GM13976 (cell line): ENCODE measurements around the gene PANX3.

Experiments used
- DNase-seq: peaks from one replicate; pipeline ENCODE4 v3.0.0; 2012; ENCODE audit warnings: low spot score
- CTCF ChIP-seq: IDR thresholded peaks from 2 replicates; pipeline ENCODE4 v1.5.1; 2012; ENCODE audit warnings: borderline replicate concordance, mild to moderate bottlenecking; ENCODE audit not compliant: insufficient read depth; ENCODE audit errors: extremely low read depth, missing control alignments, control extremely low read depth
- in situ Hi-C: fragments of 300-500 bp; cut with MboI; formaldehyde crosslinking; loops from one replicate; pipeline ENCODE4 v1.12.0; 2022; ENCODE audit warnings: low sequenced_read_pairs, mixed read lengths, inconsistent platforms; ENCODE audit not compliant: unreplicated experiment

Gene PANX3

GRCh38 chr11:124582565-124582964, 28.7 kb upstream of the PANX3 start:
- no peak for TF ChIP-seq CTCF
- no peak for DNase-seq
- in situ Hi-C loops, result loop anchor here (25.0 kb wide), 2 partner anchors 170 to 520 kb away; partner anchors contain the start of gene OR8B4

GRCh38 chr11:124583781-124584180, 27.4 kb upstream of the PANX3 start:
- no peak for TF ChIP-seq CTCF
- in situ Hi-C loops, result loop anchor here (25.0 kb wide), 2 partner anchors 171 to 521 kb away; partner anchors contain the start of gene OR8B4
- DNase-seq, result no peak

DNA sequence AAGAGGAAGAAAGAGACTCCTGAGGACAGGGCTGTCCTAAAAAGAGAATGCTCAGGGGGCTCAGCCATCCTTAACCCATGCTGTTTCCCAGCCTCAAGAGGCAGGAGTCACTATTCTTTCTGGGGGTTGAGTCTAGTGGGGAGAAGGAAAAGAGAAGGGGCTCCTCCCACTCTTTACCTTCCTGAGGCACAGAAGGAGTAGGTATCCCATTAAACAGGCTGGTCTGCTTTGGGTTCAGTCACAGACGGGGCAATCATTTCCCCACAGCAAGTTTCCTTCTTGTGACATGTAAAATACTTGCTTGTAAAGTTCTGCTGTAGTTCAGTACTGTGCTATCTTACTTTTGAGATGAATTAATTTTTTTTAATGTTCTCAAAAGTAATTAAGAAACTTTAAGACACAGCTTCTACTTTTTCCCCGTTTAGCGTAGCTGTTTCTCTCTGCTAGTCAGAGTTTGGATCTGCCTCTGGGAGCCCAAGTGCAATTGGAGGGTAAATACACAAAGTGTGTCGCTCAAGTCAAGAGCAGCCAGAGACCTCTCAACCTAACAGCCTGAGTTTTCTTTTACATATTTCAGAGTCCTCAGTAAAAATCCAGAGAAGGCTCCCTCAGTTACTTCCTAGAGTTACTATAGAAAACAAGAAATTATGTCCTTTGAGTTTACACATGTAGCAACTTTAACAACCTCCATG, 26.4 kb upstream of the PANX3 start:
- no peak for TF ChIP-seq CTCF
- in situ Hi-C loops, result loop anchor here (25.0 kb wide), 2 partner anchors 173 to 523 kb away; partner anchors contain the start of gene OR8B4
- DNase-seq, result no peak

GRCh38 chr11:124586238-124586860, 24.9 kb upstream of the PANX3 start:
- in situ Hi-C loops, result loop anchor here (25.0 kb wide), 2 partner anchors 174 to 524 kb away; partner anchors contain the start of gene OR8B4
- peak; percentile 38 for DNase-seq

DNA sequence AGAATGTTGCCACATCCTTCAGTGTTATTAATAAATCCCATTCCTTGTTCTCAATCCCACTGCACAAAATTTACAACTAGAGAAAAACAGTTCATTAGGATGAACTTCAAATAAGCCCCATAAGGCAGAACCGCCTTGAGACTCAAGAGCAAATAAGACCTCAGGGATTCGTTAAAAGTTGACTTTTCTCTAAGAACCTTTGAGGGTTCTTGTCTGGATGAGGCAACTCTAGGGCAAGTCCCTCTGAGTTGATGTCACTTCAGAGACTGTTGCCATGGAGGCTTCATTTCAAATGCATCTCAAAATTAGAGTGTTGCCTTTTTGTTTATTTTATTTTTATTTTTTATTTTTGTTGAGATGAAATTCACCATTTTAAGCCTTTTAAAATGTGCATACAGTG, 19.8 kb upstream of the PANX3 start:
- in situ Hi-C loops, result loop anchor here (25.0 kb wide), 2 partner anchors 179 to 529 kb away; partner anchors contain the start of gene OR8B4
- TF ChIP-seq CTCF, result no peak
- no peak for DNase-seq

More at GRCh38 chr11:124586238-124586860, 24.9 kb upstream of the PANX3 start:
- TF ChIP-seq CTCF, result peak; percentile 72

DNA sequence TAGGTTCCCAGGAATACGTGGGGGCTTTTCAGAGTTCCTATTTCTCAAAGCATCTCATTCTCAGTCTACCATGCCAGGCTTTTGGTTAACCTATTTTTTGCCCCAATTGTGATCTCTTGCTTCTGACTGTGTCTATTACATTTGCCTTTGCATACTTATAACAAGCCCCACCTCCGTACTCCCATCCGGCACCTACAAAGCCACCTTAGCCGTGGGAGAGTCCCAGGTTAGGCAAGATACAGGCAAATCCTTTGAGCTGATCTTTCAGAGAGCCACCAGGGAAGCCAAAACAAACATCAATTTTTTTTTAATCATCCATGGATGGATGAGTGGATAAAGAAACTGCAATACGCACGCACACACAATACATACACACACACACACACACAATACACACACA, 18.6 kb upstream of the PANX3 start:
- TF ChIP-seq CTCF, result no peak
- in situ Hi-C loops, result loop anchor here (25.0 kb wide), 2 partner anchors 180 to 530 kb away; partner anchors contain the start of gene OR8B4
- no peak for DNase-seq
